GM21390 (cell line): ENCODE results near the gene MRPL1.
"Not testable (repeated sequence)": the region's sequence is repeated elsewhere in the genome, so short reads cannot be mapped to it uniquely, and the experiment has no call there.

Experiments used
- ATAC-seq: cut with Tn5 transposase; IDR thresholded peaks from one replicate; pipeline ENCODE4 v1.9.1; 2021; ENCODE audit not compliant: unreplicated experiment

Gene MRPL1

DNA sequence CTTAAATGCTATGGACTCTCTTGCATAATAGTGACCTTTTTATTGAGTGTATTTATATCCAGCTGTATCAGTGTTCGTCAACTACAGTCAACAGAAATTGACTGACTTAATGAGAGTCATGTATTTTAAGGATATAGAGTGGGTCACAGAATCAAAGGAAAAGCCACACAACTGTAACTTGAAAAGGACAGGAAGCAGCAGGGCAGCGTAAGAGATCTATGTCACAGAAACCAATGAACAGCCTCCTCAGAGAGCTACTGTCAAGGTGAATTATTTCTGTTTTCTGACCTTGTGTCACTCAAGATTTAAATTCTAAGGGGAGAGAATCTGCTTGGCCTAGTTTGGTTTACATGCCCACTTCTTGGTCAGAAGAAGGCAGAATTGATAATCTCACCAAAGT is 100.4 kb downstream of the MRPL1 start:
- ATAC-seq = no peak

DNA sequence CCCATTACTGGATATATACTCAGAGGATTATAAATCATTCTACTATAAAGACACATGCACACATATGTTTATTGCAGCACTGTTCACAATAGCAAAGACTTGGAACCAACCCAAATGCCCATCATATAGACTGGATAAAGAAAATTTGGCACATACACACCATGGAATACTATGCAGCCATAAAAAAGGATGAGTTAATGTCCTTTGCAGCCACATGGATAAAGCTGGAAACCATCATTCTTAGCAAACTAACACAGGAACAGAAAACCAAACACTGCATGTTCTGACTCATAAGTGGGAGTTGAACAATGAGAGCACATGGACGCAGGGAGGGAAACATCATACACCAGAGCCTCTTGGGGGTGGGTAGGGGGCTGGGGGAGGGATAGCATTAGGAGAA is 111.0 kb downstream of the MRPL1 start:
- not testable (repeated sequence) for ATAC-seq

GRCh38 chr4:77982900-77983540 is 120.4 kb downstream of the MRPL1 start:
- not testable (repeated sequence) for ATAC-seq

GRCh38 chr4:77983612-77984311 is 121.1 kb downstream of the MRPL1 start:
- not testable (repeated sequence) for ATAC-seq

DNA sequence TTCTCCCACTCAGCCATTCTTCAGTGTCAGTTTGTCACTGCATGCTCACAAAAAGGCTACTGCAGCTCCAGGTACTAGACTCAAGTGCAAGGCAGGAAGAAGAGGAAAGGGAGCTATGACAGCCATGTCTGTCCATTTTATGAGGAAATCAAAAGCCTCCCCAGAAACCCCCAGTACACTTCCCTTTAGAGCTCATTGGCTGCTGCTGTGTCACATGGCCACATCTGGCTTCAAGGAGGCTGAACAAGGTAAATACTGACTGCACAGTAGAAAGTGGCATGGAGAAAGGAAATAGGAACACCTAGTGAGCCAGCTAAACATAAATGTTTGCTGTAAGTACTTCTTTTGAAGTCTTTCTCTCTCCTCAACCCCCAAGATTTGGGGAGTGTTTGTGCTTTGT is 127.3 kb downstream of the MRPL1 start:
- no peak for ATAC-seq

- ATAC-seq = no peak
Observed at GRCh38 chr4:77990456-77990855, 127.8 kb downstream of the MRPL1 start.

- ATAC-seq = no peak
Observed at GRCh38 chr4:77990904-77991358, 128.3 kb downstream of the MRPL1 start.

DNA sequence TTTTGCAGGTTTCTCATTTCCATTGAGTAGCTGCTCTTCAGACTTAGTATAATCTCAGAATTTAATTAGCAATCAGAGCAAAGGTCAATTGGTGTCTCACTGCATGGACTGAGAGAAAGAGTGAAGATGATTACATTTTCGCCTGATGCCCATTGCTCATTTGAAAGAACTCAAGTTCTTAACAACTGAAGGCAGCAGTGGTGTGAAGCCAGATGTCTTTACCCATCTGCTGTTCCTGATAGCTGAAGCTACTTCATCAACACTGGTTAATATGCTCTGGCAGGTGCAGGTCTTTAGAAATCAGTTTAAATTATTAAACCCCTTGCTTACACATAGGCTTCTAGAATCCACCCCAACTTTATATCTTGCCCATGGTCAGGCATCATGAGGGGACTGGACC is 130.0 kb downstream of the MRPL1 start:
- ATAC-seq = no peak

DNA sequence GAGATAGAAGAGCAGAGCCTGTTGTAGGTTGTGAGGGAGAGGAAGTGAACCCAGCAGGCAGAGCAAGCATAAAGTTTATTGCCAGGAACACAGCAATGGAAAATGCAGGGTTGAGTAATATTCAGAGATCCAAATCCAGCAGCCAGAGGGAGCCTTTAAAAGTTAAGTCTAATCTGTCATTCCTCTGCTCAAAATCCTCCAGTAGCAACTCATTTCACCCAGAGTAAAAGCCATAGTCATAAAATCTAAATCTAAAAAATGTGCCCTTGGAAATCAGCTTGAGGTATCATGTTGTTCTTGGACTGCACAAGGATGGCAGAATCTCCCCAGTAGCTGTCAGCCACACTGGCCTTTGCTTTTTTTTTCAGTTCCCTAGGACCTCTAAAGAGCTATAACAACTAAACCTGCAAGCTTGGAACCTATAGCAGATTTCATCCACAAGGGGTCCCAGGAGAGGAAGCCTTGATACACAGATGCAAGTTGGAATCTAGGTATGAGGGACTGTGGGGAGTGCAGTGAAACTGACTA is 131.6 kb downstream of the MRPL1 start:
- peak; percentile 69 for ATAC-seq

GRCh38 chr4:77996076-77996475 is 133.4 kb downstream of the MRPL1 start:
- ATAC-seq = no peak

DNA sequence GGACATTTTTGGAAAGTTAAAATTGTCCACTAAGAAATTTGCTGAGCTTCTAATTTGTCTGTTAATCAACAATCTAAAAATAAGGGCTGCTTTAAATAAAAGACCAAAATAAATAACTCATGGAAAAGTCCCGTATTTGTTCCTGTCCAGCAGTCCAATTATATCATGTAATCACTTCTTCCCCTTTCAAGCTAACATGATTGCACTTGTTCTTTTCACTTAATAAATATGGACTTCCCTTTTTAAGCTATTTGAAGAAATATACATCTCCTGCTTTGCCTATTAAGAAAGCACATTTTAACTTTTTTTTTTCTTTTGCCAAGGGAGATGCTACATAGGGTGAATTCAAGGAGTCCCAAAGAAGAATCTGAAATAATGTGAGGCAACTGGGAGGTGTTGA is 138.9 kb downstream of the MRPL1 start:
- ATAC-seq = no peak

- no peak for ATAC-seq
Observed at GRCh38 chr4:78002260-78002659, 139.6 kb downstream of the MRPL1 start.
